HG02970 (cell line): Measurements from ENCODE around the gene SLC9A3.
"Not testable (repeated sequence)": the region's sequence is repeated elsewhere in the genome, so short reads cannot be mapped to it uniquely, and the experiment has no call there.

Source experiments
- ATAC-seq: cut with Tn5 transposase; IDR thresholded peaks from one replicate; pipeline ENCODE4 v1.9.1; 2021; ENCODE audit warnings: mild to moderate bottlenecking, moderate library complexity, moderate number of reproducible peaks; ENCODE audit not compliant: unreplicated experiment, low FRiP score

SLC9A3 gene

DNA sequence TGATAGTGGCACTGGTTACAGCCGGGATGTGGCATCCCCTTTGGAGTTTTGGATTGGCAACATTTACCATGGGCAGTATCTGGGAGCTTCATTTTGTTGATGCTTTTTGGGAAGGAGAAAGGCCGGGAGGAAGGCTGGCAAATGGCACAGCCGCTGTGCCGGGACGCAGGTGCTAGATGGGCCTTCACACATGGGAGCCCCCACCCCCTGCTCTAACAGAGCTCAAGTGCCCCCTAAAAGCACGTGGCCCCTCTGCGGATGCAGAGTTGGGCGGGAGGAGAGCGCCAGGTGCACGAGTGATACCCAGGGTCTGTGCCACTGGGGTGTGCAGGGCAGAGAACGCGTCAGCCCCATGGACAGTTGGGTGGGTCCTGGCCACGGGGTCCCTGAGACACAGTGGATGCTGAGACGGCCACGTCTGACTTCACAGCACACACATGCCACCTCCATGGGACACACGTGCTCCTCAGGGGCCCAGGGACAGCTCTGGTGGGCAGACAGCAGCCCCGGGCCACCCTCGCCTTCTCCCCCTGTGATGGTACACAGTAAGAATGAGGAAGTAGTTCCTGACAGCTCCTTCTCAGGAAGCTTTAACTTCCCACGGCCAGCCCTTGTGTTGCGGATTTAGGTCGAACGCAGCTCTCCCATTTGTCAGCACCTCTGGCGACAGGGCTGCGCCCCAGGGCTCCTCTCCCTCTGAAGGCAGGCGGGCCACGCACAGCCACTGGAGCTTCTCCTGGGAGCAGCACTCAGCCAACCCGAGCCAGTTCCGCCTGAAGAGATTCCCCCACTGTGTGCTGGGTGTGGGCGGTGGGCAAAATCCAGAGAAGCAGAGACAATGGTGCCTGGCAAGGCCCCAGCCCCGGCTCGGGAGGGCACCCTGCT, 10.8 kb downstream of the SLC9A3 start:
- no peak for ATAC-seq

DNA sequence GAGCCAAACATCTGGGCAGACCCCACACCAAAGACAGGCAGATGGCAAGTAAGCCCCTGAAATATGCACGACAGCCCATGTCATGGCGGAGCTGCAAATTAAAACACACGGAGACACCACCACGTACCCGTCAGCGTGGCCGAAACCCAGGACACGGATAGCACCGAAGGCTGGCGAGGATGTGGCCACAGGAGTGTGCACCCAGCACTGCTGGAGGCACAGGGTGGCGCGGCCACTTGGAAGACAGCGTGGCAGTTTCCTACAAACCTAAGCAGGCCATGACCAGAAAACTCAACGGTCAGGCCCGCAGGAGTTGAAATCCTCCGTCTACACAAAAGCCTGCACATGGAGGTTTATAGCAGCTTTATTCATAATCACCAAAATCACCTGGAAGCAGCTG, 12.8 kb downstream of the SLC9A3 start:
- no peak for ATAC-seq

DNA sequence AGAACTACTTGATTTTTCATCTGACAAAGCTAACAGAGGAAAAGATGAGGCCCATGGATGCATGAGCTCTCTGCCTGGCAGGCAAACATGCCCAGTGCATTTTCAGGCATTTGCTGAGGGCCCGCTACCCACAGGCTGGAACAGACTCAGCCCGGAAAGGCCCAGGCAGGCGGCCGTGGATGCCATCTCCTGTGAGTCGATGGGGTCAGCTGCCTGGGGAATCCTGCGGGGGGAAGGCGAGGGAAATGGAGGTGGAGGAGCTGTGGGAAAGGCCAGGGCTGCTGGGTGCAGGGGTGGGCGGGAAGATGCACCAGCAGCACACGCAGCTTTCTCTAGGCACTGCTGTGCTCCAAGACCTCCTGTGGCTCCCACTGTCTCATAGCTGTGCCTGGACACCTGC, 13.7 kb downstream of the SLC9A3 start:
- ATAC-seq = no peak

DNA sequence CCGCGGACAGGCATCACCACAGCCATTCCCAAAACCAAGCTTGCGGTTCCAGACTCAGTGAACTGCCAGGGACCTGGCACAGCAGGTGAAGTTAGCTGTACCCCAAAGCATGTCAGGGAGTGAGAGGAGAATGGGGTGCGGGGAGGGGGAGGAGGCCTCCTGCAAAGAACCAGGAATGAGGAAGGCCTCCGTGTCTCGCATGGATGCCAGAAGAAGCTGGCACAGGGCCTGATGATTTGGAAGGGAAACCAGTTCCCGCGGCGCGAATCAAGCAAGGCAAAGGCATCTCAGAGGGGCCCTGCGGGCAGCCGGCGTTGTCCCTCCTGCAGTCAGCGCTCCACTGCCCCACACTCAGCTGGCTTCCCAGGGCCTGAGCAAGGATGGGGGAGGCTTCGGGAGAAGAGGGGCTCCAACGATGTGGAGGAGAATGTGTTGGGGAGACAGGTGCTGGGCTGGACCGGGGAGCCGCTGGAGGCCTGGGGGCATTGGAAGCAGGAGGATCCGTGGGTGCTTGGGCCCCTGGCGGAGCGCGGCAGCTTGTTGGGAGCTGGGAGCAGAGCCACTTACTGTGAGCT, 14.6 kb downstream of the SLC9A3 start:
- ATAC-seq = no peak

DNA sequence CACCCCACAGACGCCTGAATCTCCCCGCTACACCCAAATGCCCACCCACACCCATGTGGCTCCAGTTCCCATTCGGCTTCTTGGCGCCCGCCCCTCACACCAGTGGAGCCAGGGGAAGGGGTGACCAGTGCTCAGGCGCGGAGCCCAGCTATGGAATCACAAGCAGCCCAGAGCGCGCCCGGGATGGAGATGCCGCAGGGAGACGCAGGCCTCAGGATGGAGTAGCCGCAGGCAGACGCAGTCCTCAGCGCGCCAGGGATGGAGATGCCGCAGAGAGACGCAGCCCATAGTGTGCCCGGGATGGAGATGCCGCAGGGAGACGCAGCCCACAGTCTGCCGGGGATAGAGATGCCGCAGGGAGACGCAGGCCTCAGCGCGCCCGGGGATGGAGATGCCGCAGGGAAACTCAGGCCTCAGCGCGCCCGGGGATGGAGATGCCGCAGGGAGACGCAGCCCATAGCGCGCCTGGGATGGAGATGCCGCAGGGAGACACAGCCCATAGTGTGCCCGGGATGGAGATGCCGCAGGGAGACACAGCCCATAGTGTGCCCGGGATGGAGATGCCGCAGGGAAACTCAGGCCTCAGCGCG, 16.2 kb downstream of the SLC9A3 start:
- ATAC-seq = not testable (repeated sequence)

DNA sequence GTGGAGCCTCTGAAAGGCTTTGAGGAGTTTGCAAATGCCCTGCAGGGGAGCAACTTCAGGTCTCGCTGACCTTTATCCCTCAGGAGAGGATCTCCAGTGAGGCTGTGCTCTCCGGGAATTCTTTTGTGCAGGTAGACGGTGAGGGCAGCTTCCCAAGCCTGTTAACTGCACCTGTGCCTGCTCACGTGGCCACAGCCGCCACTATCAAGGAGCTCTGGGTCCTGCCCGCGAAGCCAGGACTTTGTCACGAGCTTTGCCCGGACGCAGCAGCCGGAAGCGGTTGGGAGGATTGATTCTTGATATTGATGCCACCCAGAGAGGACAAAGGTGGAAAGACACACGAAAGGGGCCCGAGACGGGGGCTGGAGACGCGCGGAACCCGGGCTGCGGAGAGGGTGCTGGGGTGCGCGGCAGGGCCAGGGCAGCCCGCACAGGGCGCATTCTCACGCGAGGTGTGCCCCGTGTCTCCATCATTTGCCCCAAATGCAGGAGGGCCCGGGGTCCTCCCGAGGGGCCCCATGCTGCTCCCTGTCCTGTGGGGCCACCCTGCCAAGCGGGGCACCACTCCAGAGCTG, 18.2 kb downstream of the SLC9A3 start:
- ATAC-seq = no peak

DNA sequence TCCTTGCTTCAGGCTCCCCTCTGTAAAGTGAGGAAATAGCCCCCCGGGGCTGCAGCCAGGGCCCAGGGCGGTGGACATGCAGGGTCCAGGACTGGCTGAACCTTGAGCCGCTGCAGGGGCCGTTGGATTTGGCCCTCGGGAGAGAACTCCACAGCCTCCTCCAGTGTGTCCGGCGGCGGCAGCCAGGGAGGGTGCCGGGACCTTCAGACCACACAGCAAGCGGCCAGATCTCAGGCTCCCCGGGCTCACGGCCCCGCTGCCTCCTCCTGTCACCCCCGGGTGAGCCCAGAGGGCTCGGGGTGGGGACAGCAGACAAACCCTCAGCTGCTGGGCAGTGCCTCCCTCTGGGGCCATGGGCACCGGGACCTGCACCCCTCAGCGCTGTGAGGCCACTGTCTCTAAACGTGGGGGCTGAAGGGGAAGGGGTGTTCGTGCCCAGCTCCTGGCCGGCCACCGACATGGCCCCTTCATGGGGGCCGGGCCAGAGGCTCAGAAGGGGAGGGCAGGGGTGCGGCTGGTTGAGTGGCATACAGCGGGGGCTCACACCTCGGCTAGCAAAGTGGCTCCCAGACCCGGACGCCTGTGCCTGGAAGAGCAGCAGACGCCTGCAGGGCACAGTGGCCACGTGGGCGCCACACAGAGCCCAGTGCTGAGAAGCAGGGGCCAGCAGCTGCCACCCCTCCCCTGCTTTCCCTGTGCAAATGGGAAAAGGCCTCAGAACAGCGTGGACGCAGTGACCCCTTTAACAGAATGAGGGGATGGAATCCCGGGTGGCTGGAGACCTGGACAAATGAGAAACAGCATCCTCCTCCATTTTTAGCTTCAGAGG, 19.7 kb downstream of the SLC9A3 start:
- no peak for ATAC-seq

DNA sequence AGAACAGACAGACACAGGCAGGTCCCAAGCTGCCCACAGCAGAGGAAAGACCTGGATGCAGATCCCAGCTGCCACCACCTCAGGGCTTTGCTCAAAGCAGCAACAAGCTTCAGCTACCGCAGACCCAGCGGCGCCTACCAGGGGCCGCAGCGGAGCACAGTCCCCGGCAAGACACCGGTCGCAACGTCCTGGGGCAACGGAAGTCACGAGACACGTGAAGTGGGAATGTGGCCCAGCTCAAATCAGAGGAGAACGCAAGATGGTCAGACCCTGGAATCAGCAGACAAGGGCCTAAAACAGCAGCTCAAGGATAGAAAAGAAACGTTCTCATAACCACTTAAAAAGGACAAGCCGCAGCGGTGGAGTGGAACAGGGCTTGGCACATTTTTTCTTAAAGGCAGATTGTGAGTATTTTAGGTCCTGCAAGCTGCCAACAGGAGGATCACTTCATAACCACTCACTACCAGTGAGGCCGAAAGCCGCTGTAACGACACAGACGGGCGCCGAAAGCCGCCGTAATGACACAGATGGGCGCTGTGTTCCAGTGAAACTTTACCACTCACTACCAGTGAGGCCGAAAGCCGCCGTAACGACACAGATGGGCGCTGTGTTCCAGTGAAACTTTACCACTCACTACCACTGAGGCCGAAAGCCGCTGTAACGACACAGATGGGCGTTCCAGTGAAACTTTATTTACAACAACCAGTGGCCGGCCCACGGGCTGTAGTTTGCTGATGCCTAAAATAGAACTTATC, 21.7 kb downstream of the SLC9A3 start:
- ATAC-seq = no peak

DNA sequence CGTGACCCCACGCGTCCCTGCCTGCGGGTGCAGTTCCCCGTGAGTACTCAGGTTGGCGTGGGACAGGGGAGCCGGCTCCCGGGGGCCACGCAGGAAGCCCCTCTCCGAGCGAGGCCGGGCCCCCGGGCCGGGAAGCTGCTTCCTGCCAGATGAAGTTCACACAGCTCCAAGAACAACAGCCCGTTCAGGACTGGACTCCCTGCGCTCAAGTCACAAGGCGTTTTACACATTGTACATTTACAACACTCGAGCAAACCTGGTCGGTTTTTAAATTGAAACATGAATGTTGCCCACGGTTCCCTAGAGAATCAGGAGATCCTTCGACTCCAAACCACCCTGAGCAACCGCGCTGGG, 22.4 kb downstream of the SLC9A3 start:
- no peak for ATAC-seq

DNA sequence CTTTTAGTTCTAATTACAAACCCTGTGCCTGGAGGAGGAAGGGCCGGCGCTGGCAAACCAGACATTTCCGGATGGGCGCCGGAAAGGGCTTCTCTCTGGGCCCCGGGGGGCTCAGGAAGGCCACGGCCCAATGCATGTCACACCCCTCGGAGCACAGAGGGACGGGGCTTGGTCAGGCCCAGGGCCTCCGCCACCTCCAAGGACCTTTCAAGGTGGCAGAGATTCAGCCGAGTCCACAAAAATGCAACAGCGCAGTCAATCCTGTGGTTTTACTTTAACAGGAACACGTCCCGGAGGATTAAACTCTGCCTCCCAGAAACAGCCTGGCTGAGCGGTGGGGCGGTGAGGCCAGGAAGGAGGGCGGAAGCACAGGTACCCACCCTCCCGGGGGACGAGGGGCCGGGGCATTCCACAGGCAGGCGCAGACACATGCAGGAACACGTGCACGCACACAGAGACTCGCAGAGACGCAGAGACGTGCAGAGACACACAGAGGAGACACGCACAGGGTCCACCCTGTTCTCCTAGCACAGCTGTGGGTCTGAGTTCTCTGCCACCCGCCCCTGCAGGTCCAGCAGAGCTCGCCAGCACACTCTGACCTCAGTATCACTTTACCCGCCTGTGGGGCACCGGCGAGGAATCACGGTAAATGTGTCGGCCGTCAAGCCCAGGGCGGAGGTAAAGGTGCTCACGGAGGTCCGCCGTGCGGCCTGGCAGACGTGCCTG, 23.0 kb downstream of the SLC9A3 start:
- no peak for ATAC-seq

DNA sequence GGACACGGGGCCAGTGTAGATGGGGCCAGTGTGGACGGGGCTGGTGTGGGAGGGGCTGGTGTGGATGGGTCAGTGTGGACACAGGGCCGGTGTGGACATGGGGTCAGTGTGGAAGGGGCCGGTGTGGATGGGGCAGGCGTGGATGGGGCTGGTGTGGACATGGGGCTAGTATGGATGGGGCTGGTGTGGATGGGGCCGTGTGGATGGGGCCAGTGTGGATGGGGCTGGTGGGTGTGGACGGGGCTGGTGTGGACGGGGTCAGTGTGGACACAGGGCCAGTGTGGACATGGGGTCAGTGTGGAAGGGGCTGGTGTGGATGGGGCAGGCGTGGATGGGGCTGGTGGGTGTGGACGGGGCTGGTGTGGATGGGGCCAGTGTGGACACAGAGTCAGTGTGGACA, 23.8 kb downstream of the SLC9A3 start:
- no peak for ATAC-seq

DNA sequence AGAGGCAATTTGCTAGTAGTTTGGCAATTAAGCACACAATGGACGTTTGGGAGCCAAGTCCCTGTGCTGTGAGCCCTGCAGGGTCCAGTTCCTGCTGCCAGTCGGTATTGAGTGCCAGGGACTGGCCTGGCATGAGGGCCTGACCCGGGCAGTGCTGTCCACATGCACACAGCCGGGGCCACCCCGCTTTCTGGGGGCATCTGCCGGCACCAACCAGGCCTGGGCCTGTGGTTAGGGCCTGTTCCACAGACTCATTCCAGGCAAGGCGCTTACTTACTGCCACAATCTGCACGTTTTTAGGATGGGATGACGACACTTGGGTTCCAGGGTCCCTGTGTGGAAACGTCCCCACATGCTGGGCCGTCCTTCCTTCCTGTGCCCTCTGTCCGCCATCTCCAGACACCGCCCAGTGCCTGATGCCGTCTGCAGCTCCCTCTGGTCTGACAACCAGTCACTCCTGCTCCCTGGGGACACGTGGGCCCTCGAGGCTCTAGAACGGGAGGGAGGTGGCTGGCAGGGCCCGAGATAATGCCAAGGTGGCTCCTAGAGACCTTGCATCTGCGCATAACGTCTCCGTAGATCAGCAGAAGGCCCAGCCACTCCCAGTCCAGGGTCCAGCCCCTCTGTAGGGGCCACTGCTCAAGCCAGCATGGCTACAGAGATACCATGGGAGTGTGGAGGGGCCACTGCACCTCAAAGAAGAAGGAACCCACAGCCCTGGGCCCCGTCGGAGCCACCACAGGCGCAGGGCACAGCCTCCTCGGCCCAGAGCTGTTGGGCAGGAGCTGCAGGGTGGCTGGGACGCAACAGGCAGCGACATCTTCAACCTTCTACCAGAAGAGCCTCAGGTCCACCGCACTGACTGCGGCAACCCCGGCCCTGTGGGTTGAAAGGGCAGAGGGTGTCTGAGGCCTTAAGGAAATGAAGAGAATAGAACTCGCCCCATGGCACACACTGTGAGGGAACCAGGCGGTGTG, 24.7 kb downstream of the SLC9A3 start:
- ATAC-seq = no peak

DNA sequence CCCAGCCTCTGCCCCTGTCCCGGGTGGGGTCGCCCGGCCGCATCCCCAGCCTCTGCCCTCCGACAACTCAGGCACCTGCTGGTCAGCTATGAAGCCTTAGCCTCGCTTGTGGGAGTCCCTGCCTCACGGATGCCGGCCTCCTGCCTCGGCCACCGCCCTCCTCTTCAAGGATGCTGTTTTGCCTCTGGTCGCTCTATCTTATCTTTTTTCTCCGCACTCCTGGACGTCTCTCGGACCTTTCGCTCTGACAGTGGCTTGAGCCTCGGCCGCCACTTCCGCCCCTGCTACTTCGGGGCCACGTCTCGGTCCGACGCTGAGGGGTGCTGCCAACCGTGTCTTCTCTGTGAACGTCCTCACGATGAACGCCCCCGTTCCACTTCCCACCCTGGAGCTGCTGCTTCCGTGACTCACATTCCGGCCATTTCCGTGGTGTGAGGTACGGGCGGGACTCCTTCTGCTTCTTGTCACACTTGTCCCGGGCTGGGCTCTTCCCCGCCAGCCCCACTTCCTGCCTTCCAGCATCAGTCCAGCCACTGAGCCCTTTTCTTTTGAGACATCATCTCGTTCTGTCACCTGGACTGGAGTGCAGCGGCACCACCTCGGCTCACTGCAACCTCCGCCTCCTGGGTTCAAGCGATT, 26.3 kb downstream of the SLC9A3 start:
- ATAC-seq = no peak

DNA sequence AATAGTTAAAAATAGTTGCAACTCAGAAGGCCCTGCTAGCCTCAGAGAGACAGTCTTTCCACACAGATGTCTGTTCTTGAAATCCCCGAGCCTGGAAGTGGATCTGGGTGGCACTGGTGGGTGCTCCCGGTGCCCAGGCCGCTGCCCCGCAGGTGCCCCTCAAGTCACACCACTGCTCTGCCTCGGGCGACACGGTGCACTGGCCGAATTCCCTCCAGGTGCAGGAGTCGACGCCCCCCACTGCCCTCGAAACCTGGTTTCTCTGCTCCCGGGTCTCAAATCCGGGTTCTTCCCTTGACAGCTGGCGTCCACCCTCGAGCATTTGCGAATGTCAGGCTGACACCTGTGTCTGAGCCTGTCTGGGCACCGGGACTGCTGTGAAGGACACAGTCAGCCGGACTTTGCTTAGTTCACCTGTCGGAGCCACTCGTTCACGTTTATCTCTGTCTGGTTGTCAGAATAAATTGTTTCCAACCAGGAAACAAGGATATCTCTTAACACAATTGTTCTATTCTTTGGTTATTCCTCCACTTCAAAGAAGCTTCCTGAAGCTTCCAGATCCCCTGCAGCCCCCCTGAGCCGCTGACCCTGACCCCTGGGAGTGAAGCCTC, 27.1 kb downstream of the SLC9A3 start:
- no peak for ATAC-seq

DNA sequence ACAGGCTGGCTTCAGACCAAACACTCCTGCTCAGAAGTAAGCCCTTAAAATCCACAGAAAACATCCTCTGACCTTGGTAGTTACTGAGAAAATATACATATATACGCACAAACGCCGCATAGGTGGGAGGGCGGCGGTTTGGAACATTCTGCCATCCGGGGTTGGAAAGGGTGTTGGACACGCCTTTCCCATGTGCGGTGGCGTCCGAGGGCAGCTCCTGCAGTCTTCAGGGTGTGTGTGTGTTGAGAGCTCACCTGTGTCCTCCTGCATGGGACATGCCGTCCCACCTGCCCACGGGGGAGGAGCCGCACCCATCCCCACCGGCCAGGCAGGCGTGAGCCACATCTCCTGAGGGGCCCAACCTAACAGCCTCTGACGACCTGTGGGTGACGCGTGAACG, 28.2 kb downstream of the SLC9A3 start:
- no peak for ATAC-seq

DNA sequence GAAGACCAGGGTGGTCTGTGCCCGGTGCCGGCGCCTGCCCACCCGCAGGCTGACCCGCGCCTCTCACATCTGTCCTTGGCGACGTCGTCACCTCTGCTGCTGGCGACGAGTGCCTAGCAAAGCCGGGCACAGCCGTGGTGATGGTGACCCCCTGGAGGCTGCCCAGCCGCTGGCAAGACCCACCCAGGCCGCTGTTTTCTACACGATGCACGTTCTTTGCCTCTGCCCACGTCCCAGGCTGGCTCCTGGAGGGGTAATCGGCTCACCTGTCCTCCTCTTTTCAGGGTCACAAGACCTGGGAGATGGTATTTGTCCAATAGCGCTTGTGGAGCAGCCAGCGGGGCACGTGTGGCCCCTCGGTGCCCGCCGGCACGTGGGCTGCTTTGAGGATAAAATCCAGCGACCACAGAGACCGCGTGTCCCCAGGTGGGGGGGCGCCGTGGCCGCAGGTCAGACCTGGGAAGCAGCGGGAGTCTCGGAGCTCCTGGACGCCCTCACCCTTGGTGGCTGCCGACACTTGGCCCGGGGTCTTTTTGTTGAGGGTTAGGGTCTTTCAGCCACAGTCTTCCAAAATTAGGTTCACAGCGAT, 29.5 kb downstream of the SLC9A3 start:
- ATAC-seq = no peak

DNA sequence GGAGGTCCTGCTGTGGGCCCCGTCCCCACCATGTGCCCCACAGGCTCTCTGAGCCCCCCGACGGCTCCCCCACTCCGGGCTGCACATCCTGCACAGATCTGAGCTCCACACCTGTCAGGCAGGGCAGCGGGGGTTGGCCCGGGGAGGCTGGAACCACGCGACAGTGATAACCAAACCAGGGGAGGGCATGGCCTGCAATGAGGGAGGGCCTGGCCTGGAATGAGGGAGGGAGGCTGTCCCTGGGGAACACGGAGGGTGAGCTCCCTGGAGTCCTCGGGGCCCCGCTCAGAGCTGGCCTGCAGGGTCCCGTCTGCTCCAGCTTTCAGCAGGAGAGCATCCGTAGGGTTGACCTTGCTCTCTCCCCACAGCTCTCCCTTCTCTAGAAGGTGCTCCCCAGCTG, 30.5 kb downstream of the SLC9A3 start:
- no peak for ATAC-seq
